ENCODE measurements around the gene SLC46A3.

SLC46A3 gene

DNA sequence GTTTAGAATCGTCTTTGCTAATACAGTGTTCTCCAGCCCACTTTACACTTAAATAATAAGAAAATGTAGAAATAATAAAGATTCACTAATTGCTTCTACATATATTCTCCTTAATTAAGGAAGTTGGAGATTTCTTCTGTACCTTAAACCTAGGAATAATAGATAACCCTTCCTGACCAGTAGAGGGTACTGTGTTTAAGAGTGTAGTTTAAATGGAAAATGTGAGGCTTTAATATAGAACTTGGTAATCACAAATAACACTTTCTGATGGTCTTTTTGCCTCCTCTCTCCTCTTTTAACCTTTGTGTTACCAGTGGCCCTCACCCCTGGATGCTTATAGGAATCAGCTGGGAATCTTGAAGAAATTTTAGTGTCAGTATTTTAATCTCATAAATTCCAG lies 39.1 kb downstream of the SLC46A3 start:
- DNase-seq: no peak

DNA sequence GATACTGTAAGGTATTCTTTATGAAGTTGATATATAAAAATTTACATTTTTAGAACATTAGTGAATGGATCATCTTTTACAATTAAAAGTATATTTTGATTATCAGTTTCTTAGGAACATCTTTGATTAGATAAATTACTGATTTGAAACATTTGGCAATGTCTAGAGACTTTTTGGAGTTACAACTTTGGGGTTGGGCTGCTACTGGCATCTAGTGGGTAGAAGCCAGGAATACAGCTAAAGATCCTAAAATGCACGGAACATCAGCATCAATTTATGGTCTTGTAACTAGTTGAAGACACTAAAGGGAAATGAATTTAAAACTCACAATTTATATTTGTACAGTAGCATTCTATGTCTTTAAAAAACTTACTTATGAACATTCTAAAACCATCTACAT lies 40.0 kb downstream of the SLC46A3 start:
- DNase-seq: no peak

DNA sequence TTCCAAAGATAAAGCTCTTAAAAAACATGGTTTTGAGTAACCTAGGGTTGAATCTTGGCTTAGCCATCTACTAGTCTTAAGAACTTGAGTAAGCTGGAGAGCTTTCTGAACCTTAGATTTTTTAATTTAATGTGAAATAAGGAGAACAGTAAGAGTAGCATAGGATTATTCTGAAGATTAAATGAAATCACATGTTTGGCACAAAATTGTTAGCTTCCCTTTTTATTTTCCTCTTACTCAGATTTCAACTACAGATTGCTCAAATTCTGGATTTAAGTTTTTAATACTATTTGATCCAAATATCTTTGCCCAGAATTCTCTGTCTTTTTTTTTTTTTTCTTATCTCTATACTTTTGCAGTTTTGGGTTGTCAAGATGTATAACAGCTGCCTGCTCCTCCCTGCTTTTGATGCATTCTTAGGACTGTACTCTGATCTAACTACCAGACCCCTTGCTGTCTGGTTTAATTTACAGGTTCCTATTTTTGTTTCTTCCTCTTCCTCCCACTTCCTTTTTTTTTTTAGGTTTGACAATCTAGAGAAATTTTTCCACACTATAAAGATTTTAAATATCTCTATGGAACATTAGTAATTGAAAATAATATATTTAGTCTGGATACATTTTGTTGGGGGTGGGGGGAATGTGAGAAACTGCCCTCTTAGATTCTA lies 47.5 kb downstream of the SLC46A3 start:
- no peak for DNase-seq

DNA sequence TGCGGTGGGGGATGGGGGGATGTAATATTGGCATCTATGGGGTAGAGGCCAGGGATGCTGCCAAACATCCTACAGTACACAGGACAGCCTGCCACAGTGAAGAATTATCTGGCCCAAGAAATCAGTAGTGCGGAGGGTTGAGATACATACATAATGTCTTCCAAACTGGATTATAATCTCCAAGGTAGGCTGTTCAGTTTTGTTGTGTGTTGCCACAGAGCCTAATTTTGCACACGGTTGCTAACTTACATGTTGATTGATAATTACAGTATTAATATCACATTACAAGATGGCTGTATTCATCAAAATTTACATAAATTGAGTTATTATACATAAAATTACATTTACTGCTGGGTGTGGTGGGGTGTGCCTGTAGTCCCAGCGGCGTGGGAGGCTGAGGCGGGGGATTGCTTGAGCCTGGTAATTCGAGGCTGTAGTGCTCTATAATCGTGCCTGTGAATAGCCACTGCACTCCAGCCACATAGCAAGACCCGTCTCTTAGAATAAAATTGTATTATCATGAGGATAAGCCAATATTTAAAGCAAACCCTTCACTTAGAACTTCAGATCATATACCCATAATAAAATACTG lies 51.8 kb downstream of the SLC46A3 start:
- DNase-seq: no peak

DNA sequence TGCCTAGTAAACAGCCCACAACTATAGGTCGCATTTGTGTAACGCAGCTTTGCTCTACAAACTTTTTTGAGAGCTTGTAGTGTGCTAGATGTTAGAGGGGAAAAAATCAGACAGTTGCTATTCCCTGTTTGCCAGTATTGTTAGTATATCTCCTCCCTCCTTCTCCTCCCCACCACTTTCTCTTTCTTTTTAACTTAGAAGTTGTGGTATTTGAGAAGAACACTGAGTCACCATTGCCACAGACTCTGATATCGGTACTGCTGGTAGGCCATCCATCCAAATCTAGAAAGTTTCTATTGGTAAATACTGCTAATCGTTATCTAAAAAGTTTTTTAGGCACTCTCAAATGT lies 59.2 kb downstream of the SLC46A3 start:
- DNase-seq: no peak

DNA sequence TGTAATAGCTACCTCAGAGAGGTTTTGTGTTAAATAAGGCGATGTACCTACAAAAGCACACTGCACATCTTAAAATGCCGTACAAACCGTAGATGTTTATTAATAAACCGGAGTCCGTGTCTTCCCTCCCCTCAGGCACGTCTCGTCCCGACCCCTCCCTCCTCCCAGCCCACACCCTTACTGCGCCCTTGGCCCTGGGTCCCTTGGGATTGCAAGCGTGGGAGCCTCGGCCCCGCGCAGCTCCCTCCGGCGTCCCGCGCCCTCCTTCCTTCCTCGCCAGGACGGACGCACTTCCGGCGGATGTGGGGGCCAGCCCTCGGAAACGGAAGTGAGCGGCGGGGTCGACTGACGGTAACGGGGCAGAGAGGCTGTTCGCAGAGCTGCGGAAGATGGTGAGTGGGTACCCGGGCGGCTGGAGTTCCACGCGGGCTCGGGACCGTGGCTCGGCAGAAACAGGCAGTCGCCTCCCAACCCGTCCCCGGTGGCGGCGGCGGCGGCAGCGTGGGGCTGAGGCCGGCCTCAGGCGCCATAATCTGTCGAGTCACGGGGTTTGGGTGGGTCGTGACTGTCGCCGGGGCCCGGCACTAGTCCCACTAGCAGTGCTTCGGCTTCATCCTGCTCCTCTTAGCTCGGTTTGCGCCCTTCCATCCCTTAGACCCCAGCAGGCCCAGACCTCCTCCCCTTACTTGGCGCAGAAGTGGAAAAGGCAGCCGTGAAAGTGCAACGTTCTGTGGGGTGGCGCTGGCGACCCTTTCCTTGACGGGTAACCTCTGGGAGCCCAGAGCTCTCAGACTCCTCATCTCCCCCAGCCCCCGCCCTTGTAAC lies 59.8 kb downstream of the SLC46A3 start, which contains the start of gene POMP:
Gene POMP, plus strand, starts transcription at position 335 of the 825 bp plus-strand sequence. Its CDS starts 55 bp downstream, at position 390.
- peak; percentile 56 for DNase-seq

DNA sequence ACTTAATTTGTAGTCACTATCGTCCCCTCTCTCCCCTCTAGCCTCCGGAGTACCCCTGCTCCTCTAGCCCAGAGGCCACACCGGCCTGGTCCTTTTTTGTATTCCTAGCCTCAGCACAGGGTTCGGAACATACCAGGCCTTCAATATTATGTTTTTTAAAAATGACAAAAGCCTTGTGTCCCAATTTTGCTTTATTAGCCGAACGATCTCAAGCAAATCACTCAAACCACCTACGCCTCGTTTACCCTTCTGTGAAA lies 60.3 kb downstream of the SLC46A3 start:
- no peak for DNase-seq

DNA sequence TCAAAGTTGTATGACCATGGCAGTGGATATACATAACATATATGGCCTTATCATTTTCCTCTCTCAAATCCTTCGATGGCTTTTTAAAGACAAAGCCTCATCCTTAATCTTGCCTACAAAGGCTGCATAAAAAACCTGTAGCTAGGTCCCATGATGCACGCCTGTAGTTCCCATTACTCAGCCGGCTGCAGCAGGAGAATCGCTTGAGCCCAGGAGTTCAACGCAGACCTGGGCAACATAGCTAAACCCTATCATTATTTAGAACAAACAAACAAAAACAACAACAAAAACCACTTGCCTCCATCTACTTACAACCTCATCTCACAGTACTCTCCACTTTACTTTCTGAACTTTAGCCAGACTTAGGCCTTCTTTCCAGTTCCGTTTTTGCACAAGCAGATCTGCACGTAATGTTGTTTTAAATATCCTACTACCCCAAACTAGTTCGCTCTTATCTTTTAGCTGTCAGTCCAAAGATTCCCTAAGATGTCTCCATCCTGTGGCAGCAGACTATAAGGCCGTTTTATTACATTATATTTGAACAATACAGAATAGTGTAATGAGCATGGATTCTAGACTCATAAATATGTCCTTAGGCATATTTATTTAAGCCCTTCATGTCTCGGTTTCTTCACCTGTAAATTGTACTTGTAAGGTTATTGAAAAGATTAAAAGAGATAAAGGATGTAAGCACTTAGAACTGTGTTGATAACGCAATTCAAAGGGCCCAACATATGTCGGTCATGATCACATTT lies 60.8 kb downstream of the SLC46A3 start:
- DNase-seq: peak; percentile 4

DNA sequence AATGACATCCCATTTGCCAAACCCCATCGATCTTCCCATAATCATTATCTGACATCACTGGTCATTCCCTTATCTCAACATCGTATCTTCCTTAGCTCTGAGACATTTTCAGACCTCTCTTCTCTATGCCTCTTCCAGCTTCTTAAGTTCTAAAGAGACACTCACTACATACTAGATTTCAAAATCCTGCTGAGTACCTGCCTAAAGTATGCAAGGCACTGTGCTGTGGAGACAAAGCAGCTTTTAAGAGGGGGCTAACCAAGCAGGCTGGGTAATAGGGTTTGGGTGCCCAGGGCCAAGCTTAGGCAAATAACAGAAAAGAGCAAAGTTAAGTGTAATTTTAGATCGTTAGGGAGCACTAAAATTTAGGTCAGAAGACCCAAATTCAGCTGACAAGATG lies 63.2 kb downstream of the SLC46A3 start:
- no peak for DNase-seq

DNA sequence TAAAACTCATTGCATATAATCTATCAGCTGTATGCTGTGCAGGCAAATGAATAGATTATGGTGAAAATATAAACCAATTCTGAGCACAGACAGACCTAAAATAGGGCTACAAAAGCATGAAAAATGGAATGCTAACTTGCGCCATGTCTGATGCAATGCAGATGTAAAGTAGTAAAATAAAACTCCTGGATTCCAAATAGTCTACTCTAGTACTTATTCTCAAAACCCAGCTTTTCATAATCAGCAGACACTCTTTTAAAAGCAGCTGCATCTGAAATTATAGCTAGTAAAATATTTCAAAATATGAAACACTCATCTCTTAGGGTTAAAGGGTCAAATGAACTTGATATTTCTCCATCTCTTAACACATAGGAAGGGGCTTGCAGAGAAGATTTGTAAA lies 64.5 kb downstream of the SLC46A3 start:
- DNase-seq: no peak

DNA sequence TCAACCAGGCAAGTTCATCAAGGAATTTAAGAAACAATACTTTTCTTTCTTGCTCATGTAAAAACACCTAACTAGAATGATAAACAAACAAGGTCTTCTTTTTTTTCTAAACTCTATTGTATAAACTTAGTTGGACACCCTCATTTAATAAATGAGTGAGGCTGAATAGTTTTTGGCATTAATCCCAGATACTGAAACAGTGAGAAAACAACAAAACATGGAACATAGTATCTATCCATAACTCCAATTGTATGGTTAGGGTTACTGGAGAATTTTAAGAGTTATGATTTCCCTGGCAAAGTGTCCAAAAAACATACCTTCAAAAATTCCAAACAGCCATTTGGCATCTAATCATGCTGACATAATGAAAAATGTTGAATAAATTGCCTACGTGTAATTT lies 65.7 kb downstream of the SLC46A3 start:
- no peak for DNase-seq

DNA sequence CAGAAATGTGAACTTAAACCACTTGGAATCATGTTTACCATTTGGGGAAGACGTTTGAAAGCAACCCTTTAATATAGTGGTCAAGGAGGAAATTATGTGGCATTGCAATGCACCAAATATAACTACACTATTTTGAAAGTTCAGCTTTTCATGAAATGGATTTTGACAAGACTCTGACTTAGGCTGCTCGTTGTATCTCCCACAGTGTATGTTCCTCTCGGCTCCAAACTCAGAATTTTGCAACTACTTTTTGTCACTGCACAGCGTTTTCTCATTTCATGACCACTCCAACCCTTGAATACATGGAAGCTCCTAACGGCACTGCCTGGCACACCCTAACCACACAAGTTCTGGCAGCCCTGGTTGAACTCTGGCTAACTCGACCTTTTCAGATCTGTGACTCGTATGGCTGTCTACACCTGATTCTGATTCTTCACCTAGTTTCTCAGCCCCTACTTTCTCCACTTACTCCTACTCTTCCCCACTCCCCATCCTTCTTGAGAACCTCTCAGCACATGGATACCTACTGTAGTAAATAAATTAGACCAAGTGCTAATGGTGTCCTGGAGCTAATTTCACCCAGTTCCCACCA lies 66.9 kb downstream of the SLC46A3 start:
- DNase-seq: no peak

DNA sequence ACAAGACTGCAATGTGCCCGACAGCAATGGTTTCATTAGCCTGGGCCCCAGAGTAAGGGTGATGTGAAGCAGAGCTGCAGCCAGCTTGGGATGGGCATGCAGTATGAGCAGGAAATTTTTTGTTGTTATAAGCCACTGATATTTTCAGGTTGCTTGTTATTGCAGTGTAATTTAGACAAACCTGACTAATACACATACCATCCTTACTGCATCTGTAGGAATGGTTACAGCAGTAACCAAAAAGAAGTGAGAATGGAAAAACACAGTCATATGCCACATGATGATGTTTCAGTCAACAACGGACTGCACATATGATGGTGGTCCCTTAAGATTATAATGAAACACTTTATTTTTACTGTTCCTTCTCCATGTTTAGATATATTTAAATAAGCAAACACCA lies 68.5 kb downstream of the SLC46A3 start:
- DNase-seq: no peak

Data from DMS79 treated with DMSO at 0.1 percent for 48 hours (cell line).